Esophagus (tissue), 2 donors: ENCODE results near the gene NLRC4. TPM values are rescaled to one million over a fixed set of nuclear protein-coding genes. Genes with fewer than 3 reads are reported as not detected.

ENCODE experiments used
- H3K27ac ChIP-seq, 2 donors: one replicate each; pipeline ENCODE4 v1.5.1; 2013; ENCODE audit warnings: low read depth in 2 of 2, mild to moderate bottlenecking in 2 of 2, inconsistent platforms in 1 of 2, low read length in 1 of 2, moderate library complexity in 1 of 2
- H3K27me3 ChIP-seq, 2 donors: one replicate each; pipeline ENCODE4 v1.6.1; 2013; ENCODE audit warnings: low read length in 2 of 2, control low read depth in 1 of 2, mild to moderate bottlenecking in 1 of 2; ENCODE audit not compliant: insufficient read depth in 2 of 2, control insufficient read depth in 1 of 2
- H3K36me3 ChIP-seq, 2 donors: one replicate each; pipeline ENCODE4 v1.6.1; 2013; ENCODE audit warnings: low read length in 1 of 2; ENCODE audit not compliant: control insufficient read depth in 2 of 2, insufficient read depth in 2 of 2
- H3K4me1 ChIP-seq, 2 donors: one replicate each; pipeline ENCODE4 v1.6.1; 2013; ENCODE audit warnings: low read length in 1 of 2; ENCODE audit not compliant: control insufficient read depth in 2 of 2, insufficient read depth in 2 of 2
- H3K4me3 ChIP-seq, 2 donors: one replicate each; pipeline ENCODE4 v1.5.1; 2013; ENCODE audit warnings: low read length in 2 of 2, mild to moderate bottlenecking in 2 of 2, low read depth in 1 of 2, moderate library complexity in 1 of 2
- H3K9me3 ChIP-seq, 2 donors: one replicate each; pipeline ENCODE4 v1.6.1; 2013; ENCODE audit warnings: mild to moderate bottlenecking in 2 of 2, low read depth in 1 of 2, low read length in 1 of 2, moderate library complexity in 1 of 2; ENCODE audit not compliant: control insufficient read depth in 2 of 2, insufficient read depth in 1 of 2
- WGBS, 2 donors: extraction: QIAGEN DNeasy Blood & Tissue Kit; methylation state at CpG; one replicate each; pipeline ENCODE4 v1.1.7; 2013; 5-methylcytosine and 5-hydroxymethylcytosine counted together
- polyA plus RNA-seq, 2 donors: library from polyadenylated mRNA; stranded (reverse); fragments of 200-250 nt; gene quantifications; one replicate each; pipeline ENCODE4 v1.2.3, GENCODE V29; 2013
- donor health status: healthy with polysubstance abuse.
- donor health status: Bipolar disorder and iron deficiency.

NLRC4 gene
- polyA plus RNA-seq, 2 donors, result 0.12 to 0.18 TPM

DNA sequence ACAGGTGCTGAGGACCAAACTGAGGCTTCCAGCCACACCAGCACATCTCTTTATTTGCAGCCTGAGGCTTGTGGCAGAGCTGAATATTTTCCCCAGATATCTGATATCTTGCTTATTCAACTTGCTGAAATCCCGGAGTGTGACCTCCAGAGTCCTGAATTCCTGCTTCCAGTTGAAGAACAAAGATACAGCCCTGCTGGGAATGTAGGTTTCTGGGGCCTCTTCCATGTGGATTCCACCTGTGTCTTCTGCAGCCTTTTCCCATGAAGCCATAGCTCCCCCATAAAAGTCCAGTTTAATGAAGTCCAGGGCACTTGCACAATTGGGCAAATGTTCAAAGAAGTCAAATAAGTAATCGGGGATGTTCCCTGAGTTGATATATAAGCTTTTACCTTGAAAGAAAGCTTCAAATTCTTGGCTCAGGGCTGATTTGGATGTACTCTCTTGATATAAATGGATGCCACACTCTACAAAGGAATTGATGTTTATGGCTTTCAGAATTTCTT is 14.9 kb downstream of the NLRC4 start:
- 80 to 85% methylated on average over 2 of the region's 2 CpGs for WGBS, 2 donors
- Histone ChIP-seq H3K4me1 (no peaks in the 10 kb centered on the region), H3K4me3 (no peak overlapping the region), H3K9me3 (no peaks in the 10 kb centered on the region), H3K27me3 (no peaks in the 10 kb centered on the region), H3K27ac (no peak overlapping the region), H3K36me3 (no peaks in the 10 kb centered on the region)

DNA sequence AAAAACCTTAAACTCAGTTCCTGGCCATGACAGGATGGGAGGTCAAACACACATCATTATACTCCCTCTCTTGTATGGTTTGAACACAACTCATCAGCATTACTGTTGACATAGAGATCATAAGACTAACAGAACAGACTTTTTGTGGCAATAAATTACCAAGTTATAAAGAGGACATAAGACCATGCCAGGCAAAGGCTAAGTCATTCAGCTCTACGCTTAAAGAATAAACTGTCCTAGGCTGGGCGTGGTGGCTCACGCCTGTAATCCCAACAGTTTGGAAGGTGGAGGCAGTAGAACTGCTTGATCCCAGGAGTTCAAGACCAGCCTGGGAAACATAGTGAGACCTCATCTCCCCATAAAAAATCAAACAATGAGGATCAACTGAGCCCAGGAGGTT is 16.4 kb downstream of the NLRC4 start:
- H3K4me3 ChIP-seq, result no peak overlapping the region
- H3K36me3 ChIP-seq, result no peaks in the 10 kb centered on the region
- H3K4me1 ChIP-seq, result no peaks in the 10 kb centered on the region
- no peaks in the 10 kb centered on the region for H3K27me3 ChIP-seq
- 71 to 78% methylated on average over 3 of the region's 3 CpGs for WGBS, 2 donors
- H3K27ac ChIP-seq, result no peak overlapping the region
- no peaks in the 10 kb centered on the region for H3K9me3 ChIP-seq

DNA sequence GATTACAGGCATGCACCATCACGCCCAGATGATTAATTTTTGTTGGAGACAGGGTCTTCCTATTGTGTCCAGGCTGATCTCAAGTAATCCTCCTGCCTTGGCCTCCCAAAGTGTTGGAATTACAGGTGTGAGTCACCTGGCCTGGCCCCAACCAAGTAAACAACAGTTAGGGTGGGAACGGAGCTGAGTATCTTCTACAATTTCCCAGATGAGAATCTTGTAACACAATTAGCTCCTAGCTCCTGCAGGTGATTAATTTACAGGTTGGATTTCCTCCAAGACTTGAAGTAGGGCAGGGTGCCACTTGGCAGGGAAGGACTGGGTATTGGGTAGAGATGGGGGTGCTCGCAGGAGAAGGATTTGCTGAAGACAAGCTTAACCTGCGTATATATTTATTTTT is 17.8 kb downstream of the NLRC4 start:
- H3K36me3 ChIP-seq, result no peaks in the 10 kb centered on the region
- no peak overlapping the region for H3K27ac ChIP-seq
- no peaks in the 10 kb centered on the region for H3K9me3 ChIP-seq
- WGBS, 2 donors, result 50 to 55% methylated on average over 4 of the region's 4 CpGs
- no peaks in the 10 kb centered on the region for H3K27me3 ChIP-seq
- no peak overlapping the region for H3K4me3 ChIP-seq
- H3K4me1 ChIP-seq, result no peaks in the 10 kb centered on the region

- H3K27ac ChIP-seq, result no peak overlapping the region
- no peaks in the 10 kb centered on the region for H3K36me3 ChIP-seq
- H3K27me3 ChIP-seq, result no peaks in the 10 kb centered on the region
- WGBS, 2 donors, result 97 to 98% methylated on average over 3 of the region's 3 CpGs
- H3K4me1 ChIP-seq, result no peaks in the 10 kb centered on the region
- no peaks in the 10 kb centered on the region for H3K9me3 ChIP-seq
- no peak overlapping the region for H3K4me3 ChIP-seq
These were observed 22.4 kb downstream of the NLRC4 start for GRCh38 chr2:32242331-32242730.

DNA sequence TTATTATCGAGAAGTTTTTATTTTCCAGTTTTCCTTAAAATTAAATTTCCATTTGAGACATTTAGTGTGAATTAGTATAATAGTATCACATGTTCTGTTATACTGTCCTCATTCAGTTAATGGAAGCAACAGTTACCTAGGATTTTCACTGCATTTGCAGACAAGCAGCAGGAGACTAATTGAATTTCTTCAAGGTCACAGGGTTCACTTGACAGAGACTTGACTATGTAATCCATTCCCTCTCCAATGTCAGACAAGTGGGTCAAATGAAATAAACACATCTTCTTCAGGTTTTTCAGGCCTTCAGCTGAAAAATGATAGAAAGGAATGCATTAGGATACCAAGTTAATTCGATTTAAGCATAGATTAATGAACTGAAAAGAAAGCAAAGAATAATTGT is 26.7 kb downstream of the NLRC4 start:
- H3K36me3 ChIP-seq, result peaks cover 0 to 5% of the 10 kb centered on the region in 2 donors
- no peak overlapping the region for H3K4me3 ChIP-seq
- peaks cover 0 to 2% of the 10 kb centered on the region in 2 donors for H3K4me1 ChIP-seq
- no peak overlapping the region for H3K27ac ChIP-seq
- 82 to 86% methylated on average over 2 of the region's 2 CpGs for WGBS, 2 donors
- H3K9me3 ChIP-seq, result no peaks in the 10 kb centered on the region
- no peaks in the 10 kb centered on the region for H3K27me3 ChIP-seq

GRCh38 chr2:32237488-32237887 is 27.2 kb downstream of the NLRC4 start:
- H3K9me3 ChIP-seq, result no peaks in the 10 kb centered on the region
- WGBS, 2 donors, result 92 to 95% methylated on average over 2 of the region's 2 CpGs
- H3K27me3 ChIP-seq, result no peaks in the 10 kb centered on the region

DNA sequence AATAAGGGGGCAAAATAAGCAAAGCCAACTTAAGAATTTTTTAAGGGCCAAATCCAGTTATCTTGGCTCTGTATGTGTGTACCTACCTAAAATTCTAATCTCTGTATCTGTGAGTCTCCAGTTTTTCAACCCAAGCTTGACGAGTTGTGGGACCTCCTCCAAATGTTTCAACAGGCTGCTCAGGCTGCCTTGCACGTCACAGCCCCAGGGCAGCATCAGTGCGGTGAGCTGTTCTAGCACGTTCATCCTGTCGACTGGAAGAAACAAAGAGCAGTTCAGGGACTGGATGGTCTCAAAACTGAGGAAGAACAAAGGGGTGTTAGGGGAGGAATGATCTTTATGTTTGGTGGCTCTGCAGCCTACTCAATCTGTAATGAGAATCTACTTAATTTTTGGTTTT is 29.4 kb downstream of the NLRC4 start:
- H3K9me3 ChIP-seq, result no peaks in the 10 kb centered on the region
- H3K36me3 ChIP-seq, result peaks cover 0 to 5% of the 10 kb centered on the region in 2 donors
- no peak overlapping the region for H3K4me3 ChIP-seq
- peaks cover 0 to 2% of the 10 kb centered on the region in 2 donors for H3K4me1 ChIP-seq
- WGBS, 2 donors, result 47 to 67% methylated on average over 5 of the region's 5 CpGs
- H3K27ac ChIP-seq, result no peak overlapping the region
- no peaks in the 10 kb centered on the region for H3K27me3 ChIP-seq

More at GRCh38 chr2:32237488-32237887, 27.2 kb downstream of the NLRC4 start:
- Histone ChIP-seq H3K4me1 (peaks cover 0 to 2% of the 10 kb centered on the region in 2 donors), H3K4me3 (no peak overlapping the region), H3K36me3 (peaks cover 0 to 5% of the 10 kb centered on the region in 2 donors), H3K27ac (no peak overlapping the region)

DNA sequence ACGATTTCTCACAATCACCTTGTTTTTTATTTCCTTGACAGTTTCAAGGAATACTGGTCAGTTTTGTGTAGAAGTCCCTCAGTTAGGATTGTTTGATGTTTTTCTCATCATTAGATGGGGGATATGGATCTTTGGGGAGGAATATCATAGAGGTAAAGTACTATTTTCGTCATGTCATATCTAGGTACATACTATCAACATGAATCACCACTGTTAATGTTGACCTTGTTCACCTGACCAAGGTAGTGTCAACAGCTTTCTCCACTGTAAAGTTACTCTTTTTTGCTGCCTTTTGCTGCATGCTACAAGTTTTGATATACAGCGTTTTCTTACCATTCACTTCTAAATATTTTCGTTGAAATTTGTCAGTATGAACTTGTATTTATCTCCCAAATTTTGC is 32.7 kb downstream of the NLRC4 start:
- Histone ChIP-seq H3K36me3 (peaks cover 0 to 5% of the 10 kb centered on the region in 2 donors), H3K9me3 (no peaks in the 10 kb centered on the region), H3K27ac (no peak overlapping the region), H3K4me1 (peaks cover 0 to 2% of the 10 kb centered on the region in 2 donors), H3K4me3 (no peak overlapping the region), H3K27me3 (no peaks in the 10 kb centered on the region)
- WGBS, 2 donors, result 83 to 92% methylated on average over 4 of the region's 4 CpGs

- no peak overlapping the region for H3K27ac ChIP-seq
- H3K4me3 ChIP-seq, result no peak overlapping the region
- H3K9me3 ChIP-seq, result no peaks in the 10 kb centered on the region
- no peaks in the 10 kb centered on the region for H3K36me3 ChIP-seq
- 44 to 58% methylated on average over 1 of the region's 1 CpG for WGBS, 2 donors
- no peaks in the 10 kb centered on the region for H3K27me3 ChIP-seq
- peaks cover 0 to 2% of the 10 kb centered on the region in 2 donors for H3K4me1 ChIP-seq
These were observed 35.1 kb downstream of the NLRC4 start for GRCh38 chr2:32229635-32230034.

DNA sequence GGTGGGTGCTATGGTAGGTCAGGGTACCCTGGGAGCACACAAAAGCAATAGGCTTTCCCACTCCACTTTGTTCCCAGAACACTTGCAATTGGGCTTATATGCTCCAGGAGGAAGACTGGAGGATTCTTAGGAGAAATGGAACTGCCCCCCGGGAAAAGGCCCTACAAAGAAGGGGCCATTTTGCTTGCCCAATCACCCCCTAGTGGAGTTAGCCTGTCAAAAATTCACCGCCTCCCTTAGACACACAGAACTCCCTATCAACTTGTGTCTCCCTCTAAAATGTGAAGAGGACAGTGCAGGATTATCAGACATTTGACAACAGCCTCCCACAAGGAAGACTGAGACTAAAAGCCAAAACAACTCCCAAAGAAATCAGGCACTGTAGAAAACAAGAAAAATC is 36.5 kb downstream of the NLRC4 start:
- Histone ChIP-seq H3K36me3 (no peaks in the 10 kb centered on the region), H3K27me3 (no peaks in the 10 kb centered on the region), H3K9me3 (no peaks in the 10 kb centered on the region), H3K27ac (no peak overlapping the region), H3K4me3 (no peak overlapping the region), H3K4me1 (no peaks in the 10 kb centered on the region)
- 74 to 90% methylated on average over 2 of the region's 2 CpGs for WGBS, 2 donors
